Measurements from ENCODE around the gene AGPS.
"Not testable (repeated sequence)": the region's sequence is repeated elsewhere in the genome, so short reads cannot be mapped to it uniquely, and the experiment has no call there.

AGPS gene

DNA sequence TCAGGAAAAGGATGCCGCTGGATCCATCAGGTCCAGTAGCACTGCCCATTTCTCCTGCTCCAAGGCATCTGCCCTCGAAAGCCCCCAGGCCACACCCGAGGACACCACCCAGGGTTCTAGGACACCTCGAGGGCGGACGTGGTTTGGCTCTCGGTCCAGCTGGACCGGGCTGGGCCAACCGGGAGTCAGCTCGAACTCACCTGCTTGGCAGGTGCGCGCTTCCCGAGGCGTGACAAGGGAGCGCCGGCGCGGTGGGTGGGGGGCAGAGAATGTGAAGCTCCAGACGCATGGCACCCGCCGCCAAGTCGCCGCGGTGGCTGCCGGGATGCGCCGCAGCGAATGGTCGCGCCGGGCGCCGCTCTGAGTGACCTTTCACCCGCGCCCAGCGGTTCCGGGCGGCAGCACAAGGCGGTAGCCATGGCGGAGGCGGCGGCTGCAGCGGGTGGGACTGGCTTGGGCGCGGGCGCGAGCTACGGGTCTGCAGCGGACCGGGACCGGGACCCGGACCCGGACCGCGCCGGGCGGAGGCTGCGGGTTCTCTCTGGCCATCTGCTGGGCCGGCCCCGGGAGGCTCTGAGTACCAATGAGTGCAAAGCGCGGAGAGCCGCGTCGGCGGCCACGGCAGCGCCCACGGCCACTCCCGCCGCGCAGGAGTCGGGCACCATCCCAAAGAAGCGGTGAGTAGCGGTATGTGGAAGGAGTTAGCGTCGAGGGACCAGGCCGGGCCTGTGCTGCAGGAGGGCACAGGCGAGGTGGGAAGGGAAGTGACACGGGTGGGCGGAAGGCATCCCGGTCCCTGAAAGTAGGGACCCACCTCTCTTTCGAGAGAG, at the start of gene AGPS:
TSS of gene AGPS (plus strand) at position 401 of the 830 bp plus-strand sequence. CDS start at position 418, 17 bp downstream.
- DNase-seq, result peak; percentile 54

DNA sequence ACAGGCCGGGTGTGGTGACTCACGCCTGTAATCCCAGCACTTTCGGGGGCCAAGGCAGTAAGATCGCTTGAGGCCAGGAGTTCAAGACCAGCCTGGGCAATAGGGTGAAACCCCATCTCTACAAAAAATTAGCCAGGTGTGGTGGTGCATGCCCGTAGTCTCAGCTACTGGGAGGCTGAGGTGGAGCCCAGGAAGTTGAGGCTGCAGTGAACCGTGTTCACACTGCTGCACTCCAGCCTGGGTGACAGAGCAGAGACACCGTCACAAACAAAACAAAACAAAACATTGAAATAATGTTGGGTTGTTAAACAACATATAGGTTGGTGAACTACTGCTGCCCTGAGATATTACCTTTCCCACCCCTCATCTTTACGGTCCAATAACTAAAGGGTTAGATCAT, 48.8 kb upstream of the AGPS start:
- no peak for DNase-seq

DNA sequence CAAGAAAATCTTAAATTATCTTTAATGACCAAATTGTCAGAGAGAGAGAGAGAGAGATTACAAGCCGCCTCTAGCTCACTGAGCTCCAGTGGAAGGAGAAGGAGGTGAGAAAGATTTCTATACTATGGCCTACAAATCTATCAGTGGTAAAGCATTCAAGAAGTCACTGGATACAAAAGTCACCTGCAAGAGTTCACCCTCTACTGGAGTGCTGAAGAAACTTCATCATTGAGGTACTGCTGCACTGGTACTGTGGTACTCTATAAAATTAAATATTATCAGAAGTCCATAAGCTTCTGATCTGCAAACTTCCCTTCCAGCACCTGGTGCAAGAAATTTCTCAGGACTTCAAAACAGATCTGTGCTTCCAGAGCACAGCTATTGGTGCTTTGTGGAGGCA, 48.3 kb upstream of the AGPS start:
- no peak for DNase-seq

DNA sequence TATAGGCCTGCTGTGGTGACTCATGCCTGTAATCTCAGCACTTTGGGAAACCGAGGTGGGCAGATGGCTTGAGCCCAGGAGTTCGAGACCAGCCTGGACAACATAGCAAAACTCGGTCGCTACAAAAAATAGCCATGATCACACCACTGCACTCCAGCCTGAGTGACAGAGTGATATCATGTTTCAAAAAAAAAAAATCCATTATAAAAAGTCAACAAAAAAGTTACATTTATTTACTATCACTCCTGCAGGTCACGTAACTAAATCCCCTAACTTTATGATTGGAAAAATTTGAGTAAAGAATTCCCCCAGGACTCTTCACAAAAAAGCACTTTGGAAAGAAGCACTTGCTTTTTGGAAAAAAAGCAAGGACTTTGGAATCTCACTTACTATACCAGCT, 46.4 kb upstream of the AGPS start:
- DNase-seq, result no peak

DNA sequence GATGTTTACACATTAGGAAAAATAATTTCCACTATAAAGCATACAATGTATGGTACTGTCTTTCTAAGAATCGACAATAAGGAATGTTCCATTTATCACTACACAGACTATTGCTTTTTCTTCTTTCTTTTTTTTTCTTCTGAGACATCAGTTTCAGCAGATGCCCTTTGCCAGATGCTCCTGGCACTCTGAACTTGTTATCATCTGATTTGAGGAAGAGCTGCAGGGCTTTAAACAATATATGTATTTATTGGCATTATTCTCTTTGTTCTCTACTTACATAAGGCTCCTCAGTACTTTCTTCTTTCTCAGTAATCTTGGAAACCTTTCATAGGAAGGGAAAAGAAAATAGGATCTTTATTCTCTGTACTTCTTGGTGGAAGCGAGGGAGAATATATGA, 45.0 kb upstream of the AGPS start:
- DNase-seq, result no peak

DNA sequence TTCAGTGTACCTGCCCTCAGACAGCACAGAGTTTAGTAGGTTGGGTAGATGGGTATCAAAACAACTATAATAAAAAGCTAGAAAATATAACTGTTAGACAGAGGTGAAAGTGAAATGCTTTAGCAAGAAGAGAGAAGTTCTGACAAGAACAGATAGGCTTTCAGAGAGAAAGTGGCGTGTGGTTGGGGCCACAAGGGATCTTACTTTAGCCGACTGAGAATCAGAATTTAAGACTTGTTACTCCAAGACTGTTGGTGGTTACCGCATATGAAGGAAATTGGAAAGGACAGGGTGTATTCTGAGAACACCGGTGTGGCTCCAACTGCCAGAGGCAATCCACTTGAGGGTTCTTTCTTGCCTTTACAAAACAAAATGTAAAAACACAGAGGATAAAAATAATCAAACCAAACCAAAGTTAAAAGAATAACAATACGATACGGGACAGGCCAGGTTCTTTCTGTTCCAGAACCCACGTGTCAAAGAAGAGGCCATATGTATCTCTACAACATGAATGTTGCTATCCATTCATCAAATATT, 44.4 kb upstream of the AGPS start:
- DNase-seq, result no peak

DNA sequence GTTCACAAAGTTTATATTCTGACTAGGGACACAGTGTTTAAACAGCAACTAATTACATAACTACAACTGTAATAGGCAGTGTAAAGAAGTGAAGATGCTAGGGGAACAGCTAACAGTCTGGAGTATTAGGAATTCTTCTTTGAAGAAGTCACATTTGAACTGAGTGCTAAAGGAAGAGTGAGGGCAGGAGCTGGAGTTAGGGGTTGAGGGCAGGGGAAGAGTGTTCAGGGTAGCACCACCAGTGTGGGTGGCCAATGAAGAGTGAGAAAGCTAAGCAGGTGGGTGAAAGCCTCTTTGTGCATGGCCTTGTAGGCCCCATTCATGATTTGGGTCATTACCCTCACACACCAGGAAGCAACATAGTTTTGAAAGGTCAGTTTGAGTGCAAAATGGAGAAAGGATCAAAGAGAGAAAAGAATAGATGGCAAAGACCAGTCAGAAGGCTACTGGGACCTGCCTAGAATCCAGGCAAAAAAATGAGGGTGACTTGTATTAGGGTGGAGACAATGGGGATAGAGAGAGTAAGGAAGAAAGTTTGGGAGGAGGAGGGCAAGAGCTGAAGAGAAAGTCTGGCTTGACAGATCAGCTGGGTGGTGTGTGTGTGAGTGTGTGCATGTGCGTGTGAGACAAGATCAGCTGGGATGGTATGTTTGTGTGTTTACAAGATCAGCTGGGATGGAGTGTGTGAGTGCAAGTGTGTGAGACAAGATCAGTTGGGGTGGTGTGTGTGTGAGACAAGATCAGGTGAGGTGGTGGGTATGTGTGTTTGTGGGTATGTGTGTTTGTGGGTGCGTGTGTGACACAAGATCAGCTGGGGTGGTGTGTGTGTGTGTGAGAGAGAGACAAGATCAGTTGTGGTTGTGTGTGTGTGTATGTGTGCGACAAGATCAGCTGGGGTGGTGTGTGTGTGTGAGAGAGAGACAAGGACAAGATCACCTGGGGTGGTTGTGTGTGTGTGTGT, 43.6 kb upstream of the AGPS start:
- DNase-seq, result no peak

DNA sequence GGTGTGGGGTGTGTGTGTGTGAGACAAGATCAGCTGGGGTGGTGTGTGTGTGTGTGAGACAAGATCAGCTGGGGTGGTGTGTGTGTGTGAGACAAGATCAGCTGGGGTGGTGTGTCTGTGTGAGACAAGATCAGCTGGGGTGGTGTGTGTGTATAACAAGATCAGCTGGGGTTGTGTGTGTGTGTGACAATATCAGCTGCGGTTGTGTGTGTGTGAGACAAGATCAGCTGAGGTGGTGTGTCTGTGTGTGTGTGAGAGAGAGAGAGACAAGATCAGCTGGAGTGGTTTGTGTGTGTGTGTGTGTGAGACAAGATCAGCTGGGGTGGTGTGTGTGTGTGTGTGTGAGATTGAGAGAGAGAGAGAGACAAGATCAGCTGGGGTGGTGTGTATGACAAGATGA, 41.9 kb upstream of the AGPS start:
- DNase-seq, result not testable (repeated sequence)

DNA sequence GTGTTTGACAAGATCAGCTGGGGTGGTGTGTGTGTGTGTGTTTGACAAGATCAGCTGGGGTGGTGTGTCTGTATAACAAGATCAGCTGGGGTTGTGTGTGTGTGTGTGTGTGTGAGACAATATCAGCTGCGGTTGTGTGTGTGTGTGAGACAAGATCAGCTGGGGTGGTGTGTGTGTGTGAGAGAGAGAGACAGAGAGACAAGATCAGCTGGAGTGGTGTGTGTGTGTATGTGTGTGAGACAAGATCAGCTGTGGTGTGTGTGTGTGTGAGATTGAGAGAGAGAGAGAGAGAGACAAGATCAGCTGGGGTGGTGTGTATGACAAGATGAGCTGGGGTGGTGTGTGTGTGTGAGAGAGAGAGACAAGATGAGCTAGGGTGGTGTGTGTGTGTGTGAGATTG, 41.5 kb upstream of the AGPS start:
- not testable (repeated sequence) for DNase-seq

DNA sequence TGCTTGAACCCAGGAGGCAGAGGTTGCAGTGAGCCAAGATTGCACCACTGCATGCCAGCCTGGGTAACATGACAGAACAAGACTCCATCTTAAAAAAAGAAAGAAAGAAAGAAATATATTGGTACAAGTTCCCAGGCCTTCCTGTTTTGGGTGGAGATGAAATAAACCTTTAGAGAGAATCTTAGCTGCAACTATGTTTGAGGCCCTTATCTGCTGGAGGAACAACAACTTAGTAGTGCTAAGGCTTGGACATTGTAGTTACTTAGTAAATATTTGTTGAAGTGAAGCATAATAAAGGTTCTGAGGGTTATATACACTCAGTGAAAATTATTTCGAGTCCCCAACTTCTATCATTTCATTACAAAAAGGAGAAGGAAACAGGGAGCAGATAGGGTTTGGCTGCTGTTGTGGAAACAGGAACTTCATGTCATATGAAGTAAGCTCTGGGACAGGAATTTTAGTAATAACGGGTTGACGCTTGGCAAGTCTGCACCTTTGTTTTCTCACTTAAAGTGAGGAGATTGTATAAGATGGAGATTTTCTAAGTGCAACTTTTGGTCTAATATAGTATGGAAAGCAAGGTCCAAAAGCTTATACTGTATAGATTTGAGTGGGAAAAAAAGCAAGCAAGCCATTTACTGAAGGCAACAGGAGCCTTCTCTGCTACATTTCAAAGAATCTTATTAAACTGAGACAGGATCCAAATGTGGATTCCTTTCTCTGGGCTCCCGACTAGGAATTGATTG, 40.0 kb upstream of the AGPS start:
- DNase-seq, result no peak

DNA sequence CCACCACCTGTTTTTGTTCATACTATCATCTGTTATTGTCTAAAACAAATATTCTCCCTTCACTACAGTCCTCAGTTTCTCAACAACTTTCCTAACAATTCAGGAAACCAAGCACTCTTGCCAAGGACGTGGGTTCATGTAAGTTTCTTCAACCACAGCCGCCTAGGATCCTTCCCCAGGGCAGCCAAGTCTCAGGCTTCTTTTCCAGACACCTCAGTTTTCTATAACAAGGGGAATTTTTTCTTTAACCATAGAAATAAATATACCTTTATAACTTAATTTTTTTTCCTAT, 39.4 kb upstream of the AGPS start:
- DNase-seq, result no peak

DNA sequence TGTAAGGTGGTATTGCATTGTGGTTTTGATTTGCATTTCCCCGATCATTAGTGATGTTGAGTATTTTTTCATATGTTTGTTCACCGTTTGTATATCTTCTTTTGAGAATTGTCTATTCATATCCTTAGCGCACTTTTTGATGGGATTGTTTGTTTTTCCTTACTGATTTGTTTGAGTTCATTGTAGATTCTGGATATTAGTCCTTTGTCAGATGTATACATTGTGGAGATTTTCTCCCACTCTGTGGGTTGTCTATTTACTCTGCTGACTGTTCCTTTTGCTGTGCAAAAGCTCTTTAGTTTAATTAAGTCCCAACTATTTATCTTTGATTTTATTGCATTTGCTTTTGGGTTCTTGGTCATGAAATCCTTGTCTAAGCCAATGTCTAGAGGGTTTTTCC, 38.0 kb upstream of the AGPS start:
- DNase-seq, result not testable (repeated sequence)

DNA sequence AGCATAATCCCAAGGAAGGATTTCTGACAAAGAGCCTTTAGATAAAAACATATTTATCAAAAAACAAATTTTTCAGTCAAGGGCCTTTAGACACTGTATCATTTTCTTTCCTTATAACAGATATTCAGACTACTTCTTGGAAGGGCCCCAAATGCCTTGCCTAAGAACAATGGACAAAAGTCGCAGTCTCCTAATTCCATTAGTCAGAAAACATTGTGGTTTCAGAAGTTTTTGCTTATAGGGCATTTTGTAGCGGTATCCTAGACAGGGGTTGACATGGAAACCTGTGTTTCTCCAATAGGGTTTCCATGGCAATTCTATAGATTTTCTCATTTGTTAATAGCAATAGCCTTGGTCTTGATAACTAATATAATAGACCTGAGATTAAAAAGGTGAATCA, 36.7 kb upstream of the AGPS start:
- no peak for DNase-seq

DNA sequence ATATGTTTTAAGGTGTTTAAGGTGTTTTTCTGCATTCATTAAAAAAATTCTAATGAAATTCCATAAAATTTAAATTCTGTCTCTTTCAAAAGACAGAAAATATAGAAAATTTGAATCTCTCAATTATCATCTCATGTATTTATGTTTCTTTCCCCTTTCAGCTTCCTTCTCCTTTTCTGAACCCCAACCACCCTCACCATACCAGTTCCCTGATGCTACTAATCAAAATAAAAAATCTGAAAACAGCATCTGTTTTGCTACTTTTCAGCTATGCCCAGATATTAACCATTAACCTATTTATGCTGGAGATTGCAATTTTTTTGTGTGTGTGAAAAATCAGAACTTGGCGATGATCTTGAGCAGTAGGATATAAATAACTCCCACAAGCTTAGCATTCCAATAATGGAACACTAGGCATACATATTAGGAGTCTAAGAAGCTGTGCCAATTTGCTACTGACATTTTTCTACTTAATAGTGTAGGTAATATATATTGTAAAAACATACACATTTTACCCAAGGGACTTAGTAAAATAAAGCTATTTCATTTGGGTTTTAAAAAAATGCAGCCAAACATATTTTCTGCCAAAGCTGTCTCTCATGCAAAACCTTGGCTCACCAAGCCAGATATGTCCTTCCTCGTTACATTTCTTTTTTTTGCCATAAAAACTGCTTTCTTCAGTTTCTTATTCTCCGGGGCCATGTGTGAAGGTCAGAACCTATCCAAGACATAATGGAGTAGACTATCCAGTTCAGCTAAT, 32.6 kb upstream of the AGPS start:
- no peak for DNase-seq

DNA sequence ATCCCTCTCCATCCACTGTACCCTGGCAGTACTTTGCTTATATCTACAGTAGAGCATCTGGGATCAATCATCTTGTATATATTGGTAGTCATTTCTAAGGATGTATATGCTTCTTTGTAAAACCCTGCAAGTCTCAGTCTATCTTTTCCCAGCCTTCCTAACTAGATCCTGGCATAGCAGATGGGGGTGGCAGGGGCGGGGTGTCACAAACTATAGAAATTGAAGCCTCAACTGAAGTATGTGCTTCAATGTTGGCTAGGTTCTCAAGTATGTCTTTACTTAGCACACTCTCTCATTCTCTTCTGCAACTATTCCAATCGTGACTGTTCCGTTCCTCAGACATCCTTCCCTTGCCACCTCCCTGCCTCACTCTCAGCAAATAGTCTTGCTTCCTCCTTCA, 30.1 kb upstream of the AGPS start:
- no peak for DNase-seq

DNA sequence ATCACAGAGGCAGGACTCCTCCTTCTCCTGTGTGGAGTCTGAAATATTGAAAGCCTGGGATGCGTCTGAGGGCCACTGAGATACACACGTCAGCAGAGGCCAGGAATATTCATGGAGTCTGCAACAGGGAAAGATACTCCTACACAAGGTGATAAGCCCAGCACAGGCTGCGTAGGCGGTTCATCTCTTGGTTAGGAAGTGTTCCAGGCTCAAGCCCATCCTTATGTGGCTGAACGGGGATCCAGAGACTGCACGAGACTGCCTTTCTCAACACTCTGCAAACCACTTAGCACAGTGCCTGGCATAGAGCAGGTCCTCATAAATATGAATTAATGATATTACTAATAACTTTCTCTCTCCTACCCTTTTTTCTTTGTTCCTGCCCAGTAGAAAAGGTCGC, 29.2 kb upstream of the AGPS start:
- DNase-seq, result no peak

DNA sequence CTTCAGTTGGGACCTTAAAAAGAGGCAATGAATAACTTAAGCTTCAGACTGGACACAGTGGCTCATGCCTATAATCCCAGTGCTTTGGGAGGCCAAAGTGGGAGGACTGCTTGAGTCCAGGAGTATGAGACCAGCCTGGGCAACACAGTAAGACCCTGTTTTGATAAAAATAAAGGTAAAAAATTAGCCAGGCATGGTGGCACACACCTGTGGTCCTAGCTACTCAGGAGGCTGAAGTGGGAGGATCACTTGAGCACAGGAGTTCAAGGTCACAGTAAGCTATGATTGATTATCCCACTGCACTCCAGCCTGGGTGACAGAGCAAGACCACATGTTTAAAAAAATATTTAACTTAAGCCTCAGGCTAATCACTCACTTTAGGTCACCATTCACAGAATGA, 26.8 kb upstream of the AGPS start:
- not testable (repeated sequence) for DNase-seq

DNA sequence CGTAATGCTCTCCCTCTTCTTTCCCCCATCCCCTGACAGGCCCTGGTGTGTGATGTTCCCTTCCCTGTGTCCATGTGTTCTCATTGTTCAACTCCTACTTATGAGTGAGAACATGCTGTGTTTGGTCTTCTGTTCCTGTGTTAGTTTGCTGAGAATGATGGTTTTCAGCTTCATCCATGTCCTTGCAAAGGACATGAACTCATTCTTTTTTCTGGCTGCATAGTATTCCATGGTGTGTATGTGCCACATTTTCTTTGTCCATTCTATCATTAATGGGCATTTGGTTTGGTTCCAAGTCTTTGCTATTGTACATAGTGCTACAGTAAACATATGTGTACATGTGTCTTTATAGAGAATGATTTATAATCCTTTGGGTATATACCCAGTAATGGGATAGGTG, 24.6 kb upstream of the AGPS start:
- not testable (repeated sequence) for DNase-seq

DNA sequence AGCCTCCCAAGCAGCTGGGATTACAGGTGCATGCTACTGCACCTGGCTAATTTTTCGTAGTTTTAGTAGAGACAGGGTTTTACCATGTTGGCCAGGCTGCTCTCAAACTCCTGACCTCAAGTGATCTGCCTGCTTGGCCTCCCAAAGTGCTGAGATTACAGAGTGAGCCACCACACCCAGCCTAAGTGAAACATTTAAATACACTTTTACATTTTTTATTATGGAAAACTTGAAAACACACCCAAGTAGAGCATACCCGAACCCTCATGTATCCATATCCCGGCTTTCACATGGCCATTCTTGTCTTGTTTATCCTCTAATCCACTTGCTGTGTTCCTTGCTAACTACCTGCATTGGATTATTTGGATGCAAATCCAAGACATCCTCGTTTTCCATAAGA, 13.2 kb upstream of the AGPS start:
- no peak for DNase-seq

DNA sequence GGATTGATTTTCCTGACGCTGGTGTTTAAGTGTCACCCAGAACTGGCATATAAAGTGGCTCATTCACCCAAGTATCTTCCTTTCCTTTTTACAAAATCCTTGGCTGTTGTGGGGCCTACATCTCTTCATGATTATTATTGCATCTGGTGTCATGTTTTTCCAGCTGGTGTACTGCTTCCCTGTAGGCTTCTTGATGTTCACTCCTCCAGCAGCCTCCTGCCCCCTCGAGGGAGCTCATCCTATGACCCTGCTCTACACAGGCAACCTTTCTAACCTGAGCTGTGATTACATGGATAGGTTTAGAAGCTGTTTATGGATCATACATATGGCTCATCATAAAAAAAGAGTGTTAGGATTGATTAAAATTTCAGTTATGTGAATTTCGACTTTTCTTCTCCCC, 12.4 kb upstream of the AGPS start:
- DNase-seq, result no peak

DNA sequence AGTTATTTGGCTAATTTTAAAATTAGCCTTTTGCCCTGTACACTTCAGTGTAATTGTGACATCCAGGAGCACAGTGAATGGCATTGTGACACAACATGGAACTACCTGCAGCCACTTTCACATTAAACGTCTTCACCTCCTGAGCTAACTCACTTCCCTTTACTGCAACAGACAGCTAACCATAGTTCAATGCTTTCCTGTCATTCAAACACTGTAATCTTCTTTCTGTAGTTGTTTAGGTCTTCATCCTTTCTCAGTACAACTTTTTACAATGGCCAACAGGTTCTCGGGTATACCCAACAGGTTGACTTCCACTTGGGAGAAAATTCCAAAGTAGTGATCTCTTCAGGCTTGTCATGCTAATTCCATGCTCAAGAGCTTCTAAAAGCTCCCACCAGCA, 8.6 kb upstream of the AGPS start:
- no peak for DNase-seq

DNA sequence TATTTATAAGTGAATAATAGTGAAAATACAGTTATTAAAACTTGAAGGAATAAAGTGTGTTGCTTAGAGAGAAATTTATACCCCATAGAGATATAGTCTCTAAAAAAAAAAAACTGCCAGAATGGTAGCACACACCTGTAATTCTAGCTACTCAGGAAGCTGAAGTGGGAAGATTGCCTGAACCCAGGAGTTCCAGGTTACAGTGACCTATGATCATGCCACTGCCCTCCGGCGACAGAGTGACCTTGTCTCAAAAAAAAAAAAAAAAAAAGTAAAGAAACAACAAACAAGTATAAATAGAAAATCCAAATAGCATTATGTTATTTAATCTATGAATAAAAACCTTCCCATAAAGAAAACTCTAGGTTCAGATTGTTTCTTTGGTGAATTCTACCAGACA, 7.4 kb upstream of the AGPS start:
- DNase-seq, result no peak
